ENCODE measurements around the gene PDE8A.

The PDE8A gene, protein sequence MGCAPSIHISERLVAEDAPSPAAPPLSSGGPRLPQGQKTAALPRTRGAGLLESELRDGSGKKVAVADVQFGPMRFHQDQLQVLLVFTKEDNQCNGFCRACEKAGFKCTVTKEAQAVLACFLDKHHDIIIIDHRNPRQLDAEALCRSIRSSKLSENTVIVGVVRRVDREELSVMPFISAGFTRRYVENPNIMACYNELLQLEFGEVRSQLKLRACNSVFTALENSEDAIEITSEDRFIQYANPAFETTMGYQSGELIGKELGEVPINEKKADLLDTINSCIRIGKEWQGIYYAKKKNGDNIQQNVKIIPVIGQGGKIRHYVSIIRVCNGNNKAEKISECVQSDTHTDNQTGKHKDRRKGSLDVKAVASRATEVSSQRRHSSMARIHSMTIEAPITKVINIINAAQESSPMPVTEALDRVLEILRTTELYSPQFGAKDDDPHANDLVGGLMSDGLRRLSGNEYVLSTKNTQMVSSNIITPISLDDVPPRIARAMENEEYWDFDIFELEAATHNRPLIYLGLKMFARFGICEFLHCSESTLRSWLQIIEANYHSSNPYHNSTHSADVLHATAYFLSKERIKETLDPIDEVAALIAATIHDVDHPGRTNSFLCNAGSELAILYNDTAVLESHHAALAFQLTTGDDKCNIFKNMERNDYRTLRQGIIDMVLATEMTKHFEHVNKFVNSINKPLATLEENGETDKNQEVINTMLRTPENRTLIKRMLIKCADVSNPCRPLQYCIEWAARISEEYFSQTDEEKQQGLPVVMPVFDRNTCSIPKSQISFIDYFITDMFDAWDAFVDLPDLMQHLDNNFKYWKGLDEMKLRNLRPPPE

DNA sequence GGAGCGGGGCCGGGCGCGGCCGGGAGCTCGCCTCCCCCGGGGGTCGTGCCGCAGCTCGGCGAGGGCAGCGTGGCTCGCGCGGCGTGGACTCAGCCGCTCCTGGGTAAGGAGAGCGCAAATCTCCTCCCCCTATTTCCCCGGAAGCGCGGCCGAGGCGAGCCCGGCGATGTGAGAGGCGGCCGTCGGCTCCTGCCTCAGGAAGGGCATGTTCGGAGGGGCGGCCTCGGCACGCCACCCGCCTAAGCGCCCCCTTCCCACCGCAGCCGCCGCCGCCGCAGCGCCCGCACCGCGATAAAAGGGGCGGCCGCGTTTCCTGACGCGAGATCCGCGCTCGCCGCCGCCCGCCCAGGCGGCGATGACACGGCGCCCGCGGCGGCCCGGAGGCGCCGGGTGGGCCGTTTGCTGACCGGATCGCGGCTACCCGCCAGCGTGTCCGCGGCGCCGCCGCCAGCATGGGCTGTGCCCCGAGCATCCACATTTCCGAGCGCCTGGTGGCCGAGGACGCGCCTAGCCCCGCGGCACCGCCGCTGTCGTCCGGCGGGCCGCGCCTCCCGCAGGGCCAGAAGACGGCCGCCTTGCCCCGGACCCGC is at the start of gene PDE8A:
Gene PDE8A (plus strand): TSS at position 146 of the 590 bp plus-strand sequence. CDS start 307 bp downstream, at position 453.
- DNase-seq, result peak; percentile 21
- Histone ChIP-seq H3K79me2 (ENCODE audit: low read length) (peaks cover 14% of the 10 kb centered on the region), H3K9ac (ENCODE audit: low read length) (peak within 1 kb of the TSS; percentile 85), H3K36me3 (replicated peaks; ENCODE audit: insufficient read depth, low read length) (no peaks in the 10 kb centered on the region), H3K27me3 (replicated peaks; ENCODE audit: insufficient read depth, low read length) (no peaks in the 10 kb centered on the region), H3K4me1 (ENCODE audit: low read length) (no peaks in the 10 kb centered on the region; the same call in 1 of the 2 replicates), H3F3A (ENCODE audit: insufficient read depth, low read length) (0 out of 2 replicates have a peak, but pooled peaks cover 3% of the 10 kb centered on the region), H4K20me1 (ENCODE audit: insufficient read depth, low read length) (no peaks in the 10 kb centered on the region), H2AFZ (ENCODE audit: low read length) (peak within 1 kb of the TSS; percentile 94), H3K4me3 (ENCODE audit: low read length) (peak within 1 kb of the TSS; percentile 97), H3K27ac (ENCODE audit: low read length) (peak within 1 kb of the TSS; percentile 91), H3K4me2 (ENCODE audit: low read depth, low read length) (peak within 1 kb of the TSS; percentile 82), H3K9me2 (replicated peaks; ENCODE audit: insufficient read depth, low read length) (no peaks in the 10 kb centered on the region), H3K9me3 (replicated peaks; ENCODE audit: insufficient read depth, low read length) (no peaks in the 10 kb centered on the region)
- TF ChIP-seq EZH2phosphoT487 (IDR thresholded peaks at IDR 0.05; ENCODE audit: low read length) (no peak), EZH2 (optimal IDR thresholded peaks at IDR 0.05; ENCODE audit: low read depth, low read length) (no peak)
- TF ChIP-seq, protein P1, sequence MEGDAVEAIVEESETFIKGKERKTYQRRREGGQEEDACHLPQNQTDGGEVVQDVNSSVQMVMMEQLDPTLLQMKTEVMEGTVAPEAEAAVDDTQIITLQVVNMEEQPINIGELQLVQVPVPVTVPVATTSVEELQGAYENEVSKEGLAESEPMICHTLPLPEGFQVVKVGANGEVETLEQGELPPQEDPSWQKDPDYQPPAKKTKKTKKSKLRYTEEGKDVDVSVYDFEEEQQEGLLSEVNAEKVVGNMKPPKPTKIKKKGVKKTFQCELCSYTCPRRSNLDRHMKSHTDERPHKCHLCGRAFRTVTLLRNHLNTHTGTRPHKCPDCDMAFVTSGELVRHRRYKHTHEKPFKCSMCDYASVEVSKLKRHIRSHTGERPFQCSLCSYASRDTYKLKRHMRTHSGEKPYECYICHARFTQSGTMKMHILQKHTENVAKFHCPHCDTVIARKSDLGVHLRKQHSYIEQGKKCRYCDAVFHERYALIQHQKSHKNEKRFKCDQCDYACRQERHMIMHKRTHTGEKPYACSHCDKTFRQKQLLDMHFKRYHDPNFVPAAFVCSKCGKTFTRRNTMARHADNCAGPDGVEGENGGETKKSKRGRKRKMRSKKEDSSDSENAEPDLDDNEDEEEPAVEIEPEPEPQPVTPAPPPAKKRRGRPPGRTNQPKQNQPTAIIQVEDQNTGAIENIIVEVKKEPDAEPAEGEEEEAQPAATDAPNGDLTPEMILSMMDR (IDR thresholded peaks at IDR 0.05; ENCODE audit: low read length), result no peak

DNA sequence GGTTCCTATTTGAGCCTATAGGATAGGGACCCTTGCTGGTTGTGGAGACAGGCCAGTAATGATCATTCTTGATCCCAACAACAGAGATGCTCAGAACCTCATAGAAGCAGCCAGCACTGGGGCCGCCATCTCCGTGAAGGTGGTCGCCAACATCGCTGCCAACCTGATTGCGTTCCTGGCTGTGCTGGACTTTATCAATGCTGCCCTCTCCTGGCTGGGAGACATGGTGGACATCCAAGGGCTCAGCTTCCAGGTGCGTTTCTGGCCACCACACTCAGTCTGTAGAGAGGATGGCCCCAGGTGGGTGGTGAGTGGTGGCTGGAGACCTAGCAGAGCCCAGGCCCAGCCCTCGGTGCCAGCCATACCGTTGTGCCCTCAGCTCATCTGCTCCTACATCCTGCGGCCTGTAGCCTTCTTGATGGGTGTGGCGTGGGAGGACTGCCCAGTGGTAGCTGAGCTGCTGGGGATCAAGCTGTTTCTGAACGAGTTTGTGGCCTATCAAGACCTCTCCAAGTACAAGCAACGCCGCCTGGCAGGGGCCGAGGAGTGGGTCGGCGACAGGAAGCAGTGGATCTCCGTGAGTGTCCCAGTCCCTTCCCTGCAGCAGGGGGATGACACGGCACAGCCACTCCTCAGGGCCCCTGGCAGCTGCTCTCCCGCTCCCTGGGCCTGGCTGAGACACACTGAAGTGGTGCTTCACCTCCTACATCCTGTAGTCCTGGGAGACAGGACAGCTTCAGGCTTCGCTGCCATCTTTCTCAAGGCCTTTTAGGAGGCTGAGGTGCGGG is 46.5 kb upstream of the PDE8A start:
- Histone ChIP-seq H2AFZ (ENCODE audit: low read length) (no peak overlapping the region), H3K9me2 (replicated peaks; ENCODE audit: insufficient read depth, low read length) (no peaks in the 10 kb centered on the region), H3K4me2 (ENCODE audit: low read depth, low read length) (no peak overlapping the region), H3K9me3 (replicated peaks; ENCODE audit: insufficient read depth, low read length) (no peaks in the 10 kb centered on the region), H3K27me3 (replicated peaks; ENCODE audit: insufficient read depth, low read length) (no peaks in the 10 kb centered on the region), H3K9ac (ENCODE audit: low read length) (no peak overlapping the region), H4K20me1 (ENCODE audit: insufficient read depth, low read length) (no peaks in the 10 kb centered on the region), H3K4me1 (ENCODE audit: low read length) (no peaks in the 10 kb centered on the region), H3K4me3 (ENCODE audit: low read length) (no peak overlapping the region), H3K79me2 (ENCODE audit: low read length) (no peaks in the 10 kb centered on the region), H3F3A (ENCODE audit: insufficient read depth, low read length) (no peaks in the 10 kb centered on the region), H3K36me3 (replicated peaks; ENCODE audit: insufficient read depth, low read length) (no peaks in the 10 kb centered on the region), H3K27ac (ENCODE audit: low read length) (no peak overlapping the region)
- DNase-seq, result no peak
- TF ChIP-seq EZH2phosphoT487 (IDR thresholded peaks at IDR 0.05; ENCODE audit: low read length) (no peak), EZH2 (optimal IDR thresholded peaks at IDR 0.05; ENCODE audit: low read depth, low read length) (no peak)
- TF ChIP-seq, protein P1 (IDR thresholded peaks at IDR 0.05; ENCODE audit: low read length), result no peak

DNA sequence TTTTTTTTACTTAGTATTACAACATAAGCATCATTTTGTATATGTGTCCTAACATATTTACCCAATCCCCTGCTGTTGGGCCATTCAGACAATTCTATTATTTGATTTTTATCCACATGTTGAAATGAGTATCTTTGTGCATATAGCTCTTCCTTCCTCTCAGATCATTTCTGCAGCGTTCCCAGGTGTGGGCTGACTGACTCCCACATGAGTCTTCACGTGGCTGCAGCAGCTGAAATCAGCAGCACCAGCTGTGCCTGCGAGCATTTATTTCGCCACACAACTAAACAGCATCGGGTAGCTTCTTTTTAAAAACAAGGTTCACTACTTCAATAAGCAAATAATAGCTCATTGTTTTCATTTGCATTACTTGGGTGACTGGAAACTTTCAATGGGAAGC is 44.5 kb upstream of the PDE8A start:
- Histone ChIP-seq H3K9me2 (replicated peaks; ENCODE audit: insufficient read depth, low read length) (no peaks in the 10 kb centered on the region), H3K4me2 (ENCODE audit: low read depth, low read length) (no peak overlapping the region), H3K4me1 (ENCODE audit: low read length) (no peaks in the 10 kb centered on the region), H3K27me3 (replicated peaks; ENCODE audit: insufficient read depth, low read length) (no peaks in the 10 kb centered on the region), H3K36me3 (replicated peaks; ENCODE audit: insufficient read depth, low read length) (no peaks in the 10 kb centered on the region), H3K9me3 (replicated peaks; ENCODE audit: insufficient read depth, low read length) (no peaks in the 10 kb centered on the region), H3K9ac (ENCODE audit: low read length) (no peak overlapping the region), H3K79me2 (ENCODE audit: low read length) (no peaks in the 10 kb centered on the region), H3F3A (ENCODE audit: insufficient read depth, low read length) (no peaks in the 10 kb centered on the region), H4K20me1 (ENCODE audit: insufficient read depth, low read length) (no peaks in the 10 kb centered on the region), H3K4me3 (ENCODE audit: low read length) (no peak overlapping the region), H2AFZ (ENCODE audit: low read length) (no peak overlapping the region), H3K27ac (ENCODE audit: low read length) (no peak overlapping the region)
- TF ChIP-seq, protein P1 (IDR thresholded peaks at IDR 0.05; ENCODE audit: low read length), result no peak
- TF ChIP-seq EZH2phosphoT487 (IDR thresholded peaks at IDR 0.05; ENCODE audit: low read length) (no peak), EZH2 (optimal IDR thresholded peaks at IDR 0.05; ENCODE audit: low read depth, low read length) (no peak)
- DNase-seq, result no peak
